Epidermal melanocyte (primary cell): ENCODE results near the gene HTN3.
"Not testable (repeated sequence)": the region's sequence is repeated elsewhere in the genome, so short reads cannot be mapped to it uniquely, and the experiment has no call there.

Experiments used
- DNase-seq: peaks from one replicate; pipeline ENCODE4 v3.0.0; 2011; ENCODE audit warnings: low spot score; ENCODE audit not compliant: insufficient read length

The HTN3 gene

GRCh38 chr4:70028159-70028558 is at the start of gene HTN3:
Gene HTN3 (plus strand): TSS chr4:70028459. CDS start chr4:70030741, 2,282 bp downstream.
- not testable (repeated sequence) for DNase-seq

- no peak for DNase-seq
Observed at GRCh38 chr4:69984030-69984443, 44.2 kb upstream of the HTN3 start.

GRCh38 chr4:69986663-69987062 is 41.6 kb upstream of the HTN3 start:
- no peak for DNase-seq

GRCh38 chr4:69991016-69991415 is 37.2 kb upstream of the HTN3 start:
- no peak for DNase-seq

GRCh38 chr4:69994782-69995181 is 33.5 kb upstream of the HTN3 start:
- no peak for DNase-seq

GRCh38 chr4:69995526-69996016 is 32.7 kb upstream of the HTN3 start, which contains the start of gene STATH:
Gene STATH (plus strand): TSS chr4:69995966. CDS start chr4:69998438, 2,472 bp downstream.
- DNase-seq = no peak

- no peak for DNase-seq
Observed at GRCh38 chr4:69999420-69999819, 28.8 kb upstream of the HTN3 start.

- DNase-seq = no peak
Observed at GRCh38 chr4:70000711-70001110, 27.5 kb upstream of the HTN3 start.

- DNase-seq = no peak
Observed at GRCh38 chr4:70002507-70002906, 25.8 kb upstream of the HTN3 start.

GRCh38 chr4:70008771-70009170 is 19.5 kb upstream of the HTN3 start:
- no peak for DNase-seq

GRCh38 chr4:70019006-70019405 is 9.3 kb upstream of the HTN3 start:
- DNase-seq = not testable (repeated sequence)

- DNase-seq = no peak
Observed at GRCh38 chr4:70023218-70023617, 5.0 kb upstream of the HTN3 start.

GRCh38 chr4:70027011-70027410 is 1.2 kb upstream of the HTN3 start:
- no peak for DNase-seq

GRCh38 chr4:70037559-70037958 is 9.3 kb downstream of the HTN3 start:
- DNase-seq = not testable (repeated sequence)

GRCh38 chr4:70039928-70040327 is 11.7 kb downstream of the HTN3 start:
- not testable (repeated sequence) for DNase-seq

GRCh38 chr4:70041652-70042286 is 13.5 kb downstream of the HTN3 start:
- no peak for DNase-seq

- DNase-seq = not testable (repeated sequence)
Observed at GRCh38 chr4:70050138-70050537, 21.9 kb downstream of the HTN3 start, which contains the start of gene HTN1. Gene HTN1 (plus strand): TSS chr4:70050438. CDS start chr4:70053077, 2,639 bp downstream.

GRCh38 chr4:70056534-70056933 is 28.3 kb downstream of the HTN3 start:
- not testable (repeated sequence) for DNase-seq

GRCh38 chr4:70057651-70058050 is 29.4 kb downstream of the HTN3 start:
- no peak for DNase-seq

GRCh38 chr4:70059149-70059548 is 30.9 kb downstream of the HTN3 start:
- DNase-seq = no peak

GRCh38 chr4:70062000-70062399 is 33.7 kb downstream of the HTN3 start:
- no peak for DNase-seq

GRCh38 chr4:70080205-70080604 is 51.9 kb downstream of the HTN3 start:
- no peak for DNase-seq
